ENCODE data around the gene HAVCR1.

Gene HAVCR1

DNA sequence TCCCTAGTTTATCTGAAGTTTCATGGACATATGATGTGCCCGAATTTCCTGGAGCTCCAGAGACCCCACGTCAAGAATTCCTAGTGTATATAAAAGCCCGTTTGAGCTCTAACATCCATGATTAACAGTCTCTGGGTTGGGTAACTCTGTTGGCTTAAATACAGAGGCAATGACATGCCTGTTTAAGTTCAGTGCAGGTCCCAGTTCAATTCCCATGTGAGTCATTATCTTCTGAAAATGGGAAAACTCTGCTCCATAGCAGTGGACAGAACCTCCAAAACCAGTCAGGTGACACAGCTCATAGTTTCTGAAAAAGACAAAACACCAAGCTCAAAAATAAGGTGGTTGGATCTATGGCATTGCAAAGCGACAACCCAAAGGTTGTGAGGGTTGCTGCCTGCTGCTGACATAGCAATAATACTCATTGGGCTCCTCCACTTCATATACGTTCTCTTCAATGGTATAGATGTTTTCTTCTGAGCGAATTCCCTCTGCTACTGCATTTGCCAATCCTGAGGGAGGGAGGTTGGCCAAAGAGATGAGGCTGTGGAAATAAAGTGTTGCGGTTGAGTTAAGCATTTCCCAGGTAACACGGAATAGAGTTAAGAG is 27.9 kb upstream of the HAVCR1 start:
- DNase-seq, result no peak
- no peaks in the 10 kb centered on the region for H3K9me3 ChIP-seq
- no peak overlapping the region for H3K4me3 ChIP-seq (ENCODE audit: low read depth, low read length)
- TF ChIP-seq, protein P1, sequence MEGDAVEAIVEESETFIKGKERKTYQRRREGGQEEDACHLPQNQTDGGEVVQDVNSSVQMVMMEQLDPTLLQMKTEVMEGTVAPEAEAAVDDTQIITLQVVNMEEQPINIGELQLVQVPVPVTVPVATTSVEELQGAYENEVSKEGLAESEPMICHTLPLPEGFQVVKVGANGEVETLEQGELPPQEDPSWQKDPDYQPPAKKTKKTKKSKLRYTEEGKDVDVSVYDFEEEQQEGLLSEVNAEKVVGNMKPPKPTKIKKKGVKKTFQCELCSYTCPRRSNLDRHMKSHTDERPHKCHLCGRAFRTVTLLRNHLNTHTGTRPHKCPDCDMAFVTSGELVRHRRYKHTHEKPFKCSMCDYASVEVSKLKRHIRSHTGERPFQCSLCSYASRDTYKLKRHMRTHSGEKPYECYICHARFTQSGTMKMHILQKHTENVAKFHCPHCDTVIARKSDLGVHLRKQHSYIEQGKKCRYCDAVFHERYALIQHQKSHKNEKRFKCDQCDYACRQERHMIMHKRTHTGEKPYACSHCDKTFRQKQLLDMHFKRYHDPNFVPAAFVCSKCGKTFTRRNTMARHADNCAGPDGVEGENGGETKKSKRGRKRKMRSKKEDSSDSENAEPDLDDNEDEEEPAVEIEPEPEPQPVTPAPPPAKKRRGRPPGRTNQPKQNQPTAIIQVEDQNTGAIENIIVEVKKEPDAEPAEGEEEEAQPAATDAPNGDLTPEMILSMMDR (IDR thresholded peaks at IDR 0.05; ENCODE audit: low read depth, low read length), result no peak
- H3K36me3 ChIP-seq, result no peaks in the 10 kb centered on the region
- H3K4me1 ChIP-seq, result no peaks in the 10 kb centered on the region
- no peaks in the 10 kb centered on the region for H3K27me3 ChIP-seq

- no peak for DNase-seq
- H3K36me3 ChIP-seq, result no peaks in the 10 kb centered on the region
- TF ChIP-seq, protein P1 (IDR thresholded peaks at IDR 0.05; ENCODE audit: low read depth, low read length), result no peak
- H3K4me3 ChIP-seq (ENCODE audit: low read depth, low read length), result no peak overlapping the region
- no peaks in the 10 kb centered on the region for H3K27me3 ChIP-seq
- H3K4me1 ChIP-seq, result no peaks in the 10 kb centered on the region
- no peaks in the 10 kb centered on the region for H3K9me3 ChIP-seq
These were observed 27.0 kb upstream of the HAVCR1 start for GRCh38 chr5:157085930-157086329.

GRCh38 chr5:157080286-157080685 is 21.4 kb upstream of the HAVCR1 start:
- Histone ChIP-seq H3K36me3 (no peaks in the 10 kb centered on the region), H3K4me1 (no peaks in the 10 kb centered on the region), H3K4me3 (ENCODE audit: low read depth, low read length) (no peak overlapping the region), H3K9me3 (no peaks in the 10 kb centered on the region), H3K27me3 (no peaks in the 10 kb centered on the region)
- TF ChIP-seq, protein P1 (IDR thresholded peaks at IDR 0.05; ENCODE audit: low read depth, low read length), result no peak
- no peak for DNase-seq

- no peak for DNase-seq
- H3K9me3 ChIP-seq, result no peaks in the 10 kb centered on the region
- TF ChIP-seq, protein P1 (IDR thresholded peaks at IDR 0.05; ENCODE audit: low read depth, low read length), result no peak
- H3K4me1 ChIP-seq, result no peaks in the 10 kb centered on the region
- H3K27me3 ChIP-seq, result no peaks in the 10 kb centered on the region
- H3K4me3 ChIP-seq (ENCODE audit: low read depth, low read length), result no peak overlapping the region
- no peaks in the 10 kb centered on the region for H3K36me3 ChIP-seq
These were observed 17.6 kb upstream of the HAVCR1 start for GRCh38 chr5:157076558-157076957.

DNA sequence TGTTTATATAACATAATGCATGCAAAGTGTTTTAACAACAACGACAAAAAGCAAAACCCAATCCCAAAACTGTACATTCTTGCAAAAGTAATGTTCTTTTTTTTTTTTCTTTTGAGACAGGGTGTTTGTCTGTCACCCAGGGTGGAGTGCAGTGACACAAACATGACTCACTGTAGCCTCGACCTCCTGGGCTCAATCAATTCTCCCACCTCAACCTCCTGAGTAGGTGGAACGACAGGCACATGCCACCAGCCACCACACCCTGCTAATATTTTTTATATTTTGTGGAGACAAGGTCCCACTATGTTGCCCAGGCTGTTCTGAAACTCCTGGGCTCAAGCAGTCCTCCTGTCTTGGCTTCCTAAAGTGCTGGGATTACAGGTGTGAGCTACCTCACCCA is 13.6 kb upstream of the HAVCR1 start:
- H3K4me1 ChIP-seq, result no peaks in the 10 kb centered on the region
- TF ChIP-seq, protein P1 (IDR thresholded peaks at IDR 0.05; ENCODE audit: low read depth, low read length), result no peak

DNA sequence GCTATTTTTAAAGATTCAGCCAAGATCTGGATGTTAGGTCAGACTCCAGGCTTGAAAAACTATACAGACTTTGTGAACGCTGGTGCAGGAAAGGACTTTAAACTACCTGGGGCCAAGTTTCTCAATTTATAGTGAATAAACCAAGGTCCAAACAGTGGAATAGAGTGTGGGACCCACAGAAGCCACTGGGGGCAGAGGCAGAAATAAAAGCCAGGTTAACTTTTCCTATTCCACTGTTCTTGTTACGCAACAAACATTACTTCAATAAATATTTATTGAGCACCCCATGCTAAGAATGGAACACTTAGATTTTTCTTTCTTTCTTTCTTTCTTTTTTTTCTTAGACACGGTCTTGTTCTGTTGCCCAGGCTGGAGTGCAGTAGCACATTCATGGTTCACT is 11.0 kb upstream of the HAVCR1 start:
- TF ChIP-seq, protein P1 (IDR thresholded peaks at IDR 0.05; ENCODE audit: low read depth, low read length), result no peak
- Histone ChIP-seq H3K4me1 (no peaks in the 10 kb centered on the region), H3K27me3 (no peaks in the 10 kb centered on the region), H3K9me3 (no peaks in the 10 kb centered on the region), H3K4me3 (ENCODE audit: low read depth, low read length) (no peak overlapping the region), H3K36me3 (no peaks in the 10 kb centered on the region)
- DNase-seq, result no peak

More for the DNA sequence above, 13.6 kb upstream of the HAVCR1 start:
- H3K4me3 ChIP-seq (ENCODE audit: low read depth, low read length), result no peak overlapping the region
- DNase-seq, result no peak
- H3K36me3 ChIP-seq, result no peaks in the 10 kb centered on the region
- H3K9me3 ChIP-seq, result no peaks in the 10 kb centered on the region
- no peaks in the 10 kb centered on the region for H3K27me3 ChIP-seq

All from BE2C (cell line).